ENCODE results near the gene TLX1. TPM values are rescaled to one million over a fixed set of nuclear protein-coding genes. Genes with fewer than 3 reads are reported as not detected.

Gene TLX1
- total RNA-seq, 1 donor from 2014 or later, result not detected

GRCh38 chr10:101095550-101096213 lies 35.4 kb upstream of the TLX1 start:
- Mint-ChIP-seq H3K4me1 (peaks cover 14% of the 10 kb centered on the region), H3K4me3 (no peak overlapping the region), H3K27me3 (ENCODE audit: low read depth) (peaks cover 72% of the 10 kb centered on the region), H3K27ac (no peak overlapping the region), H3K36me3 (no peaks in the 10 kb centered on the region), H3K9me3 (no peaks in the 10 kb centered on the region)
- peak; percentile 80 for TF ChIP-seq CTCF (IDR thresholded peaks at IDR 0.05; ENCODE audit: unreplicated experiment)
- peak in 1 of 2 experiments; percentile 82 for DNase-seq (ENCODE audit: low spot score in 2 of 2, unreplicated experiment in 2 of 2)

GRCh38 chr10:101096378-101096777 lies 34.7 kb upstream of the TLX1 start:
- peaks cover 14% of the 10 kb centered on the region for H3K4me1 Mint-ChIP-seq
- TF ChIP-seq CTCF (IDR thresholded peaks at IDR 0.05; ENCODE audit: unreplicated experiment), result no peak
- no peaks in the 10 kb centered on the region for H3K9me3 Mint-ChIP-seq
- no peak overlapping the region for H3K27ac Mint-ChIP-seq
- H3K4me3 Mint-ChIP-seq, result no peak overlapping the region
- H3K27me3 Mint-ChIP-seq (ENCODE audit: low read depth), result peaks cover 70% of the 10 kb centered on the region
- no peak for DNase-seq (ENCODE audit: low spot score in 2 of 2, unreplicated experiment in 2 of 2)
- no peaks in the 10 kb centered on the region for H3K36me3 Mint-ChIP-seq

- Mint-ChIP-seq H3K4me1 (peaks cover 14% of the 10 kb centered on the region), H3K27me3 (ENCODE audit: low read depth) (peaks cover 70% of the 10 kb centered on the region), H3K36me3 (no peaks in the 10 kb centered on the region), H3K27ac (no peak overlapping the region), H3K9me3 (no peaks in the 10 kb centered on the region), H3K4me3 (no peak overlapping the region)
- no peak for DNase-seq (ENCODE audit: low spot score in 2 of 2, unreplicated experiment in 2 of 2)
- TF ChIP-seq CTCF (IDR thresholded peaks at IDR 0.05; ENCODE audit: unreplicated experiment), result no peak
These were observed 33.2 kb upstream of the TLX1 start for GRCh38 chr10:101097881-101098280.

- no peaks in the 10 kb centered on the region for H3K9me3 Mint-ChIP-seq
- DNase-seq (ENCODE audit: low spot score in 2 of 2, unreplicated experiment in 2 of 2), result no peak
- H3K27ac Mint-ChIP-seq, result no peak overlapping the region
- H3K4me3 Mint-ChIP-seq, result no peak overlapping the region
- no peak for TF ChIP-seq CTCF (IDR thresholded peaks at IDR 0.05; ENCODE audit: unreplicated experiment)
- peaks cover 81% of the 10 kb centered on the region for H3K27me3 Mint-ChIP-seq (ENCODE audit: low read depth)
- H3K36me3 Mint-ChIP-seq, result no peaks in the 10 kb centered on the region
- H3K4me1 Mint-ChIP-seq, result peaks cover 6% of the 10 kb centered on the region
These were observed 31.2 kb upstream of the TLX1 start for GRCh38 chr10:101099901-101100300.

GRCh38 chr10:101101372-101101881 lies 29.7 kb upstream of the TLX1 start:
- peaks cover 84% of the 10 kb centered on the region for H3K27me3 Mint-ChIP-seq (ENCODE audit: low read depth)
- no peak overlapping the region for H3K27ac Mint-ChIP-seq
- TF ChIP-seq CTCF (IDR thresholded peaks at IDR 0.05; ENCODE audit: unreplicated experiment), result no peak
- H3K4me3 Mint-ChIP-seq, result no peak overlapping the region
- H3K36me3 Mint-ChIP-seq, result no peaks in the 10 kb centered on the region
- no peak for DNase-seq (ENCODE audit: low spot score in 2 of 2, unreplicated experiment in 2 of 2)
- no peaks in the 10 kb centered on the region for H3K9me3 Mint-ChIP-seq
- no peaks in the 10 kb centered on the region for H3K4me1 Mint-ChIP-seq
